T-helper 1 cell treated with Interleukin-12 subunit alpha and Interleukin-12 subunit beta and Interleukin-4 antibody, amounts not matched to agents 30 μg/mL and 1 μg/mL, for 36 hours (primary cell): ENCODE data around the gene PSMC5.
A peak's percentile ranks its signal among the peaks of the same experiment; 100 is the strongest.
"Not testable (repeated sequence)": the region's sequence is repeated elsewhere in the genome, so short reads cannot be mapped to it uniquely, and the experiment has no call there.

ENCODE experiments used
- H3K27ac Mint-ChIP-seq: one replicate; pipeline ENCODE4 v1.8.0; 2021; ENCODE audit warnings: mild to moderate bottlenecking, mixed read lengths
- H3K27me3 Mint-ChIP-seq: one replicate; pipeline ENCODE4 v1.8.0; 2021; ENCODE audit warnings: low read depth, mixed read lengths
- H3K36me3 Mint-ChIP-seq: one replicate; pipeline ENCODE4 v1.8.0; 2021; ENCODE audit warnings: low read depth, mixed read lengths
- H3K4me1 Mint-ChIP-seq: one replicate; pipeline ENCODE4 v1.8.0; 2021; ENCODE audit warnings: low read depth, mixed read lengths
- H3K4me3 Mint-ChIP-seq: one replicate; pipeline ENCODE4 v1.8.0; 2021; ENCODE audit warnings: mild to moderate bottlenecking, moderate library complexity, mixed read lengths
- H3K9me3 Mint-ChIP-seq: one replicate; pipeline ENCODE4 v1.8.0; 2021; ENCODE audit warnings: mixed read lengths

Gene PSMC5

GRCh38 chr17:63840591-63841349 lies 13.5 kb downstream of the PSMC5 start:
- peaks cover 4% of the 10 kb centered on the region for H3K36me3 Mint-ChIP-seq
- H3K27me3 Mint-ChIP-seq, result no peaks in the 10 kb centered on the region
- peak overlapping the region; percentile 96 for H3K4me3 Mint-ChIP-seq
- H3K27ac Mint-ChIP-seq, result peak overlapping the region; percentile 90
- H3K9me3 Mint-ChIP-seq, result no peaks in the 10 kb centered on the region
- peaks cover 27% of the 10 kb centered on the region for H3K4me1 Mint-ChIP-seq

- H3K36me3 Mint-ChIP-seq, result peaks cover 3% of the 10 kb centered on the region
- peaks cover 27% of the 10 kb centered on the region for H3K4me1 Mint-ChIP-seq
- peak overlapping the region; percentile 90 for H3K27ac Mint-ChIP-seq
- no peaks in the 10 kb centered on the region for H3K27me3 Mint-ChIP-seq
- peak overlapping the region; percentile 96 for H3K4me3 Mint-ChIP-seq
- H3K9me3 Mint-ChIP-seq, result no peaks in the 10 kb centered on the region
These were observed 14.3 kb downstream of the PSMC5 start for GRCh38 chr17:63841350-63842172.

DNA sequence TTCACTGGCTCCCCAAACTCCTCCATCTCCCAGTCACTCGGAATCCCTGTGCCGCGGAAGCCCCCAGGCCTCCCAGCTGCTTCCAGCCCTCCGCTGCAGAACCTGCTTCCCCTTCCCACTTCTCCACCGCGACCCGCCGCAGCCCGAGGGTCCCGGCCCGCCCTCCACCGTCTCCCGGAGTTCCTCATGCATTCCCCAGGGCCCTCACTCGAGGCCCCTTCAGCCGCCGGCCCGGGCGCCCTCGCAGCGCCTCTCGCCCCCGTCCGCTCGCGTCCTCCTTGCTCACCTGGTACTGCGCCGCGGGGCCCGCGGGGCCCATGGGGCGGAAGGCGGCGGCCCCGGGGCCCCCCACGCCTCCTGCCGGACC lies 14.9 kb downstream of the PSMC5 start:
- H3K27me3 Mint-ChIP-seq, result no peaks in the 10 kb centered on the region
- peaks cover under 1% of the 10 kb centered on the region for H3K36me3 Mint-ChIP-seq
- peak overlapping the region; percentile 96 for H3K4me3 Mint-ChIP-seq
- peak overlapping the region; percentile 90 for H3K27ac Mint-ChIP-seq
- no peaks in the 10 kb centered on the region for H3K9me3 Mint-ChIP-seq
- H3K4me1 Mint-ChIP-seq, result peaks cover 24% of the 10 kb centered on the region

DNA sequence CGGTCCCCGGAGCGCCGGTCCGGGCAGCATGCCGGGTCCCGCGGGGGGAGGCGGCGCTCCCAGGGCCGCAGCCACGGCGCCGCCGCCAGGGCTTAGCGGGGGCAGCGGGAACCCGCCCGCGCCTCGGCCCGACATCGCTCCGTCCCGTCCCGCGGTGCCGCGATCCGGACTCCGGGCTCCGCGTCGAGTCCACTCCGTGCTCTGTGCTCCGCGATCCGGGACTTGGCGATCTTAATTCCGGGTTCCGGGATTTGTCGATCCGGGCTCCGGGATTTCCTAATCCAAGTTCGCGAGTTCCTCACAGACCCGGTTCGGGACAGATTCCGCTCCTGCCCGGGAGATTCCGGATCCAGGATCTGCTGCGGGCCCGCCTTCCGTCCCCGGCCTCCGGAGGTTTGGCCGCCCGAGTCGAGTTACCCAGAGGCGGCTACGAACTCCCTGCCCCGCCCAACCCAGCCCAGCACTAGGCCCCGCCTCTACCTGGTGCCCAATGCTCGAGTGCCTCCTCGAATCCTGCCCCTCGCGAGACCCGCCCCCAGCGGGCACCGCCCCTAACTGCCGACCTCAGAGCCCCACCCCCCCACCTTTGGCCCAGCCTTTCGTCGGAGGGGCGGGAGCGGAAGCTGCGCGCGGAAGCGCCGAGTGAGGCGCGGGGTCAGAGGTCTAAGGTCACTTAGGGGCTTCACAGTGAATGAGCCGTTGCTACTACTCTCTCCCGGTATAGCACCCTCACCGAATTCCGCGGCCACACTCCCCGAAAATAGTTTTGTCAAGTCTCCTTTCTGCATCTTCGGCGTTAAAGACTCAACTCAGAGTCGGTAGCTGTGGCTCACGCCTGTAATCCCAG lies 15.5 kb downstream of the PSMC5 start, which contains the start of gene SMARCD2:
SMARCD2 (minus strand) TSS at position 146 of the 847 bp plus-strand sequence; CDS start at position 135, 11 bp downstream.
- Mint-ChIP-seq H3K36me3 (no peaks in the 10 kb centered on the region), H3K27ac (peak within 1 kb of the TSS; percentile 91), H3K4me3 (peak within 1 kb of the TSS; percentile 96), H3K9me3 (peaks cover 1% of the 10 kb centered on the region), H3K4me1 (peaks cover 26% of the 10 kb centered on the region), H3K27me3 (no peaks in the 10 kb centered on the region)

- peak overlapping the region; percentile 82 for H3K4me3 Mint-ChIP-seq
- H3K27me3 Mint-ChIP-seq, H3K36me3 Mint-ChIP-seq, H3K9me3 Mint-ChIP-seq: not testable (repeated sequence)
- peak overlapping the region; percentile 91 for H3K27ac Mint-ChIP-seq
- peaks cover 32% of the 10 kb centered on the region for H3K4me1 Mint-ChIP-seq
These were observed 16.2 kb downstream of the PSMC5 start for GRCh38 chr17:63843387-63843888.

GRCh38 chr17:63843910-63844677 lies 16.9 kb downstream of the PSMC5 start:
- Mint-ChIP-seq H3K9me3 (peaks cover 7% of the 10 kb centered on the region), H3K4me3 (peak overlapping the region; percentile 82), H3K27ac (peak overlapping the region; percentile 91), H3K27me3 (no peaks in the 10 kb centered on the region), H3K4me1 (peaks cover 34% of the 10 kb centered on the region), H3K36me3 (peaks cover 6% of the 10 kb centered on the region)

- Mint-ChIP-seq H3K27me3 (peaks cover 6% of the 10 kb centered on the region), H3K36me3 (peaks cover 9% of the 10 kb centered on the region), H3K27ac (no peak overlapping the region), H3K4me3 (no peak overlapping the region), H3K9me3 (peaks cover 7% of the 10 kb centered on the region), H3K4me1 (peaks cover 33% of the 10 kb centered on the region)
These were observed 18.3 kb downstream of the PSMC5 start for GRCh38 chr17:63845509-63845908.

GRCh38 chr17:63847525-63848249 lies 20.5 kb downstream of the PSMC5 start:
- Mint-ChIP-seq H3K27ac (peak overlapping the region; percentile 62), H3K4me1 (peaks cover 22% of the 10 kb centered on the region), H3K36me3 (peaks cover 9% of the 10 kb centered on the region), H3K27me3 (peaks cover 21% of the 10 kb centered on the region), H3K4me3 (peak overlapping the region; percentile 50), H3K9me3 (peaks cover 7% of the 10 kb centered on the region)

- Mint-ChIP-seq H3K36me3 (peaks cover 9% of the 10 kb centered on the region), H3K4me3 (peak overlapping the region; percentile 81), H3K27ac (peak overlapping the region; percentile 96), H3K27me3 (peaks cover 24% of the 10 kb centered on the region), H3K9me3 (peaks cover 7% of the 10 kb centered on the region), H3K4me1 (peaks cover 21% of the 10 kb centered on the region)
These were observed 21.8 kb downstream of the PSMC5 start for GRCh38 chr17:63848834-63849689.

- no peak overlapping the region for H3K4me3 Mint-ChIP-seq
- peaks cover 9% of the 10 kb centered on the region for H3K36me3 Mint-ChIP-seq
- H3K4me1 Mint-ChIP-seq, result peaks cover 19% of the 10 kb centered on the region
- no peak overlapping the region for H3K27ac Mint-ChIP-seq
- H3K27me3 Mint-ChIP-seq, result peaks cover 38% of the 10 kb centered on the region
- H3K9me3 Mint-ChIP-seq, result peaks cover 7% of the 10 kb centered on the region
These were observed 23.2 kb downstream of the PSMC5 start for GRCh38 chr17:63850401-63850800.

DNA sequence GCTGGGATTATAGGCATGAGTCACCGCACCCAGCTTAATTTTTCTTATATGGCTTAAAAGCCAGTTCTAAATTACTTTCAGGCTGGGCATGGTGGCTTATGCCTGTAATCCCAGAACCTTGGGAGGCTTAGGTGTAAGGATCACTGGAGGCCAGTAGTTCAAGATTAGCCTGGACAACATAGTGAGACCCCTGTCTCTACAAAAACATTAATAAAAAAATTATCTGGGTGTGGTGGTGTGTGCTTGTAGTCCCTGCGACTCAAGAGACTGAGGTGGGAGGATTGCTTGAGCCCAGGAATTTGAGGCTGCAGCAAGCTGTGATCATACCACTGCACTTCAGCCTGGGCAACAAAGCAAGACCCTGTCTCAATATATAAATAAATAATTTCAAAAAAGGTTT lies 26.0 kb downstream of the PSMC5 start:
- Mint-ChIP-seq H3K9me3 (peaks cover under 1% of the 10 kb centered on the region), H3K4me1 (peaks cover 11% of the 10 kb centered on the region), H3K27ac (no peak overlapping the region), H3K27me3 (peaks cover 45% of the 10 kb centered on the region), H3K4me3 (no peak overlapping the region), H3K36me3 (peaks cover 5% of the 10 kb centered on the region)

GRCh38 chr17:63854709-63855108 lies 27.5 kb downstream of the PSMC5 start:
- peaks cover 2% of the 10 kb centered on the region for H3K4me1 Mint-ChIP-seq
- no peak overlapping the region for H3K4me3 Mint-ChIP-seq
- no peaks in the 10 kb centered on the region for H3K9me3 Mint-ChIP-seq
- H3K27ac Mint-ChIP-seq, result no peak overlapping the region
- H3K27me3 Mint-ChIP-seq, result peaks cover 50% of the 10 kb centered on the region
- H3K36me3 Mint-ChIP-seq, result no peaks in the 10 kb centered on the region
